PC-3 (cell line): ENCODE measurements around the gene JMJD7.

Experiments used
- EZH2 ChIP-seq: fragments of 300-600 bp; sonication (generic); IDR thresholded peaks from one replicate; pipeline ENCODE4 v1.6.1; 2017; ENCODE audit warnings: antibody characterized with exemption, mild to moderate bottlenecking, low read length; ENCODE audit not compliant: unreplicated experiment
- TF ChIP-seq, protein P1 (sequence below): fragments of 300-600 bp; sonication (generic); conservative IDR thresholded peaks from 2 replicates; pipeline ENCODE4 v1.5.1; 2017; ENCODE audit warnings: antibody characterized with exemption, low read depth, mild to moderate bottlenecking, low read length

- TF ChIP-seq, protein P1, sequence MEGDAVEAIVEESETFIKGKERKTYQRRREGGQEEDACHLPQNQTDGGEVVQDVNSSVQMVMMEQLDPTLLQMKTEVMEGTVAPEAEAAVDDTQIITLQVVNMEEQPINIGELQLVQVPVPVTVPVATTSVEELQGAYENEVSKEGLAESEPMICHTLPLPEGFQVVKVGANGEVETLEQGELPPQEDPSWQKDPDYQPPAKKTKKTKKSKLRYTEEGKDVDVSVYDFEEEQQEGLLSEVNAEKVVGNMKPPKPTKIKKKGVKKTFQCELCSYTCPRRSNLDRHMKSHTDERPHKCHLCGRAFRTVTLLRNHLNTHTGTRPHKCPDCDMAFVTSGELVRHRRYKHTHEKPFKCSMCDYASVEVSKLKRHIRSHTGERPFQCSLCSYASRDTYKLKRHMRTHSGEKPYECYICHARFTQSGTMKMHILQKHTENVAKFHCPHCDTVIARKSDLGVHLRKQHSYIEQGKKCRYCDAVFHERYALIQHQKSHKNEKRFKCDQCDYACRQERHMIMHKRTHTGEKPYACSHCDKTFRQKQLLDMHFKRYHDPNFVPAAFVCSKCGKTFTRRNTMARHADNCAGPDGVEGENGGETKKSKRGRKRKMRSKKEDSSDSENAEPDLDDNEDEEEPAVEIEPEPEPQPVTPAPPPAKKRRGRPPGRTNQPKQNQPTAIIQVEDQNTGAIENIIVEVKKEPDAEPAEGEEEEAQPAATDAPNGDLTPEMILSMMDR = no peak
- no peak for TF ChIP-seq EZH2
Measured at GRCh38 chr15:41795996-41796856, 31.7 kb upstream of the JMJD7 start.
